ENCODE measurements around the gene SLC41A2. TPM values are rescaled to one million over a fixed set of nuclear protein-coding genes. Genes with fewer than 3 reads are reported as not detected.
A peak's percentile ranks its signal among the peaks of the same experiment; 100 is the strongest.

SLC41A2 gene
- total and polyA plus RNA-seq, 5 donors from 2014 or later, result 0.32 to 4.7 (median 0.56) TPM; not detected in 1

DNA sequence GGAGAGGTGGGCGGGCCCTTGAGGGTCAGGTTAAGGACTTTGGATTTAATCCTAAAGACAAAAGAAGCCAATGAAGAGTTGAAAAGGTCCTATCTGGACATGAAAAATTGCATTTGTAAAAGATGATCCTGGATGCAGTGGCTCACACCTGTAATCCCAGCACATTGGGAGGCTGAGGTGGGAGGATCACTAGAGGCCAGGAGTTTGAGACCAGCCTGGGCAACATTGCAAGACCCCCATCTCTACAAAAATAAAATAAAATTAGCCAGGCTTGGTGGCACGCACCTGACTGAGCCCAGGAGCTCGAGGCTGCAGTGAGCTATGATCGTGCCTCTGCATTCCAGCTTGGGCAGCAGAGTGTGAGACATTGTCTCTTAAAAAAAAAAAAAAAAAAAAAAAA, 2.4 kb upstream of the SLC41A2 start:
- Histone ChIP-seq H3K4me1 (ENCODE audit: control insufficient read depth, insufficient read depth, low read length, poor library complexity, severe bottlenecking) (peaks cover 13% of the 10 kb centered on the region), H3K27ac (ENCODE audit: insufficient read depth, low read length, poor library complexity, severe bottlenecking) (no peak overlapping the region), H3K9me3 (ENCODE audit: control insufficient read depth in 2 of 2, low read length in 2 of 2) (no peaks in the 10 kb centered on the region), H3K36me3 (ENCODE audit: control insufficient read depth, insufficient read depth, low read length) (no peaks in the 10 kb centered on the region), H3K27me3 (ENCODE audit: control insufficient read depth, insufficient read depth, low read length) (peaks cover 9% of the 10 kb centered on the region), H3K4me3 (ENCODE audit: low read depth, low read length) (no peak overlapping the region)
- no peak for ATAC-seq (ENCODE audit: low read depth in 2 of 2)
- Mint-ChIP-seq H3K9me3 (no peaks in the 10 kb centered on the region), H3K27me3 (peaks cover 21% of the 10 kb centered on the region), H3K36me3 (no peaks in the 10 kb centered on the region), H3K4me3 (peak overlapping the region in 1 of 4 donors; percentile 92), H3K4me1 (peaks cover 7 to 22% (median 11%) of the 10 kb centered on the region in 4 donors), H3K27ac (no peak overlapping the region)
- DNase-seq, result no peak

DNA sequence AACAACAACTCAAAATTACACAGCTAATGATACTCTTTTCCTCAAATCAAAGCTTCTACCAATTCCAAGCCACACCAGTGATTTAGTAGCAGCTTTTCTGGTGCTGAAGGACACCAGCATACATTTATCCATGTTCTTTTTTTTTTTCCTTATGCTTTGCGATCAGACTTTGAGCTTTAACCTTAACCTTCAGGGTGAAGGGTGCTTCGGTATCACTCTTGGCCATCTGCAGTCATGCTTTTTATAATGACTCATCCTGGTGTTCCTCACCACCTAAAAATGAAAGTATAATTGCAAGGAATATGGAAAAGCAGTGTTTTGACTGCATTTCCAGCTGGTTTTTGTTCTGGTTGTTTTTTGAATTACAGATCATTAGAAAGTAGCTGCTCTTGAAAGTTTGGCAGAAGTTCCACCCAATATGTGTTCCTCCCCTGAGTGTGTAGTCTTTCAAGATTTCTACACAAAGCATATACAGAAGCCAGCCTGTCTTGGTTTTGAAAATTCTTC, 1.3 kb upstream of the SLC41A2 start:
- H3K4me1 ChIP-seq (ENCODE audit: control insufficient read depth, insufficient read depth, low read length, poor library complexity, severe bottlenecking), result peaks cover 13% of the 10 kb centered on the region
- peaks cover 15% of the 10 kb centered on the region for H3K27me3 Mint-ChIP-seq
- no peak overlapping the region for H3K4me3 ChIP-seq (ENCODE audit: low read depth, low read length)
- H3K36me3 ChIP-seq (ENCODE audit: control insufficient read depth, insufficient read depth, low read length), result no peaks in the 10 kb centered on the region
- no peaks in the 10 kb centered on the region for H3K36me3 Mint-ChIP-seq
- peaks cover 7 to 22% (median 11%) of the 10 kb centered on the region in 4 donors for H3K4me1 Mint-ChIP-seq
- peaks cover 8% of the 10 kb centered on the region for H3K27me3 ChIP-seq (ENCODE audit: control insufficient read depth, insufficient read depth, low read length)
- no peak for DNase-seq
- no peak for ATAC-seq (ENCODE audit: low read depth in 2 of 2)
- H3K27ac ChIP-seq (ENCODE audit: insufficient read depth, low read length, poor library complexity, severe bottlenecking), result no peak overlapping the region
- H3K27ac Mint-ChIP-seq, result peak overlapping the region in 2 of 3 donors; percentile 43 to 90
- H3K4me3 Mint-ChIP-seq, result peak overlapping the region; percentile 92 to 98 (median 97)
- no peaks in the 10 kb centered on the region for H3K9me3 ChIP-seq (ENCODE audit: control insufficient read depth in 2 of 2, low read length in 2 of 2)
- no peaks in the 10 kb centered on the region for H3K9me3 Mint-ChIP-seq

DNA sequence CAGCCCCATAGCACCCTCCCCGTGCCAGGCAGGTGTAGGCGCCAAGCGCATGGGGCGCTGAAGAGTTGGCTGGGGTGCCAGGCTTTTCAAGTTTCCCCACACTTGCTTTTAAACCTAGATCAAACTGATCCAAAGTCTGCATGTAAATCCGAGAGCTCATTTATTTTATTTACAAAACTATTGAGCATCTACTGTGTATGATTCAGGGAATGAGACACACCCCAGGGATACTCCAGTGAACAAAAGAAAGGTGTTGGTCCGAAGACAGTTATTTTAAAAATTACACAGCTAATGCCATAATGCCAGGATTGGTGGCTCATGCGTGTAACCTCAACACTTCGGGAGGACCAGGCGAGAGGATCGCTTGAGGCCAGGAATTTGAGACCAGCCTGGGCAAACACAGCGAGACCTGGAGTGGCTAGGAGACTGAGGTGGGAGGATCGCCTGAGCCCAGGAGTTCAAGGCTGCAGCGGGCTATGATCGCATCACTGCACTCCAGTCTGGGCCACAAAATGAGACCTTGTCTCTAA, 780 bp upstream of the SLC41A2 start:
- H3K9me3 Mint-ChIP-seq, result no peaks in the 10 kb centered on the region
- Histone ChIP-seq H3K27ac (ENCODE audit: insufficient read depth, low read length, poor library complexity, severe bottlenecking) (peak overlapping the region; percentile 63), H3K36me3 (ENCODE audit: control insufficient read depth, insufficient read depth, low read length) (no peaks in the 10 kb centered on the region), H3K4me1 (ENCODE audit: control insufficient read depth, insufficient read depth, low read length, poor library complexity, severe bottlenecking) (peaks cover 13% of the 10 kb centered on the region), H3K27me3 (ENCODE audit: control insufficient read depth, insufficient read depth, low read length) (peaks cover 3% of the 10 kb centered on the region), H3K9me3 (ENCODE audit: control insufficient read depth in 2 of 2, low read length in 2 of 2) (no peaks in the 10 kb centered on the region), H3K4me3 (ENCODE audit: low read depth, low read length) (peak overlapping the region; percentile 68)
- no peak for DNase-seq
- peak overlapping the region; percentile 50 to 94 (median 90) for H3K27ac Mint-ChIP-seq
- peak overlapping the region; percentile 92 to 98 (median 97) for H3K4me3 Mint-ChIP-seq
- H3K27me3 Mint-ChIP-seq, result peaks cover 15% of the 10 kb centered on the region
- no peak for ATAC-seq (ENCODE audit: low read depth in 2 of 2)
- H3K36me3 Mint-ChIP-seq, result no peaks in the 10 kb centered on the region
- H3K4me1 Mint-ChIP-seq, result peaks cover 7 to 22% (median 12%) of the 10 kb centered on the region in 4 donors

DNA sequence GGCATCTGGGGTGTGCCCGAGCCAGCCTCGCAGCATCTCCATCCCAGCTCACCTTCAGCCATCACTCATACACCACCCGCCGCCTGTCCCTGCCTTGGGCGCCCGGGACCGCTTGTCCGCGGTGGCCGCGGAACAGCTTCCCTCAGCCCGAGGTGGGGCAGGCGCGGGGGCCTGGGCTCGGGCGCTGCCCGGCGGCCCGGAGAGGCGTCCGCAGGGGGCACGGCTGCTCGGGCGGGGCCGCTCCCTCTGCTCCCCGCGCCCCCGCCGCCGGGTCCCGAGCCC, 430 bp downstream of the SLC41A2 start:
- no peaks in the 10 kb centered on the region for H3K9me3 Mint-ChIP-seq
- DNase-seq, result peak in 2 of 3 donors; percentile 26 to 28
- H3K4me3 Mint-ChIP-seq, result peak overlapping the region; percentile 90 to 94 (median 90)
- H3K27me3 ChIP-seq (ENCODE audit: control insufficient read depth, insufficient read depth, low read length), result peaks cover 2% of the 10 kb centered on the region
- no peaks in the 10 kb centered on the region for H3K36me3 ChIP-seq (ENCODE audit: control insufficient read depth, insufficient read depth, low read length)
- H3K36me3 Mint-ChIP-seq, result no peaks in the 10 kb centered on the region
- no peaks in the 10 kb centered on the region for H3K9me3 ChIP-seq (ENCODE audit: control insufficient read depth in 2 of 2, low read length in 2 of 2)
- peak; percentile 9 to 17 for ATAC-seq (ENCODE audit: low read depth in 2 of 2)
- peaks cover 7 to 22% (median 12%) of the 10 kb centered on the region in 4 donors for H3K4me1 Mint-ChIP-seq
- H3K27ac Mint-ChIP-seq, result peak overlapping the region in 2 of 3 donors; percentile 35 to 91
- H3K27me3 Mint-ChIP-seq, result peaks cover 8% of the 10 kb centered on the region
- peak overlapping the region; percentile 14 for H3K27ac ChIP-seq (ENCODE audit: insufficient read depth, low read length, poor library complexity, severe bottlenecking)
- H3K4me3 ChIP-seq (ENCODE audit: low read depth, low read length), result peak overlapping the region; percentile 62
- H3K4me1 ChIP-seq (ENCODE audit: control insufficient read depth, insufficient read depth, low read length, poor library complexity, severe bottlenecking), result peaks cover 13% of the 10 kb centered on the region

DNA sequence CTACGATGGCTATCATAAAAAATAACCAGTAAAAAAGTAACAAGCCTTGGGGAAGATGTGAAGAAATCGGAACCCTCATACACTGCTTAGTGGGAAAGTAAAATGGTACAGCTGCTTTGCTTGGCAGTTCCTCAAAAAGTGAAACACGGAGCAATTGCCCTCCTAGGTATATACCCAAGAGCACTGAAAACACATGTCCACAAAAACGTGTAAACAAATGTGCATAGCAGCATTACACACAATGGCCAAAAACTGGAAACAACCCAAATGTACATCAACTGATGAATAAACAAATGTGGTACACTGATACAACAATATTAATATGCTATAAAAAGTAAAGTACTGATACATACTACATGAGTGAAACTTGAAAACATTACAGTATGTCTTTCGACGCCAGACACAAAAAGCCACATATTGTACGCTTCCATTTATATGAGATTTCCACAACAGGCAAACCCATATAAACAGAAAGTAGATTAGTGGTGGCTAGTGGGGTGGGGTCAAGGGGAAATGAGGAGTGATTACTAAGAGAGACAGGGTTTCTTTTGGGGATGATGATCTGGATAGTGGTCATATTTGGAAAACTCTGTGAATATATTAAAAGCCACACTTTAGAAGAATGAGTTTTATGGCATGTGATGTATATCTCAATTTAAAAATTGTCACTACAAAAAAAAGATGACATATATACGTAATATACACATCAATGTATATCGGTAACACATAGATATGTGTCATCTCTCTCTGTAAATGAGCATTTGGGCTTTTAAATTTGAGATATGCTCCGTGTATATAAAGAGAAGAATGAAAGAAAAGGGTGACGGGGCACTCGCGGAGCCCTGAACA, 996 bp downstream of the SLC41A2 start:
- H3K36me3 ChIP-seq (ENCODE audit: control insufficient read depth, insufficient read depth, low read length), result no peaks in the 10 kb centered on the region
- Mint-ChIP-seq H3K36me3 (no peaks in the 10 kb centered on the region), H3K9me3 (no peaks in the 10 kb centered on the region), H3K27ac (peak overlapping the region in 2 of 3 donors; percentile 35 to 91), H3K4me1 (peaks cover 7 to 22% (median 12%) of the 10 kb centered on the region in 4 donors), H3K4me3 (peak overlapping the region; percentile 90 to 94 (median 90)), H3K27me3 (peaks cover 8% of the 10 kb centered on the region)
- peak in 1 of 3 donors; percentile 1 for DNase-seq
- no peak overlapping the region for H3K27ac ChIP-seq (ENCODE audit: insufficient read depth, low read length, poor library complexity, severe bottlenecking)
- no peaks in the 10 kb centered on the region for H3K27me3 ChIP-seq (ENCODE audit: control insufficient read depth, insufficient read depth, low read length)
- H3K4me3 ChIP-seq (ENCODE audit: low read depth, low read length), result peak overlapping the region; percentile 62
- H3K4me1 ChIP-seq (ENCODE audit: control insufficient read depth, insufficient read depth, low read length, poor library complexity, severe bottlenecking), result peaks cover 13% of the 10 kb centered on the region
- H3K9me3 ChIP-seq (ENCODE audit: control insufficient read depth in 2 of 2, low read length in 2 of 2), result no peaks in the 10 kb centered on the region
- ATAC-seq (ENCODE audit: low read depth in 2 of 2), result no peak

DNA sequence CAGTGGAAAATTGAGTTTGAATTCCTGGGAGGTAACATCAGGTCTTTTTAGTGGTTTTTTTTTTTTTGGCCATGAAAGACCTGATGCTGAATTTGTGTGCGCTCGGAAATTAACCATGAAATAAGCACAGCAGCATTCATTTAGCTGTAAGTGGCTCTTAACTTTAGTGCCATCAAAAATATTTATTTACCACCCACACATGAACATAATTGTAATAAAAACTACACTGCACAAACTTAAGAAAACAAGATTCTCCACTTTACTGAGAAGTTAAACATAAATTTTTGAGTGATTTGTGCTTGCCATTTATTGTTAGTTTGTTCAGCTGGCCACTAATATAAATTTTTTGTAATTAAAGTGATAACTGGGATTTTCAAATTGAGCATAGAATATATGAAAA, 2.4 kb downstream of the SLC41A2 start:
- no peaks in the 10 kb centered on the region for H3K36me3 ChIP-seq (ENCODE audit: control insufficient read depth, insufficient read depth, low read length)
- H3K4me1 ChIP-seq (ENCODE audit: control insufficient read depth, insufficient read depth, low read length, poor library complexity, severe bottlenecking), result peaks cover 13% of the 10 kb centered on the region
- Mint-ChIP-seq H3K36me3 (no peaks in the 10 kb centered on the region), H3K4me3 (peak overlapping the region in 1 of 4 donors; percentile 90), H3K9me3 (no peaks in the 10 kb centered on the region), H3K27ac (peak overlapping the region in 1 of 3 donors; percentile 50), H3K27me3 (peaks cover 4% of the 10 kb centered on the region), H3K4me1 (peaks cover 7 to 22% (median 11%) of the 10 kb centered on the region in 4 donors)
- no peaks in the 10 kb centered on the region for H3K9me3 ChIP-seq (ENCODE audit: control insufficient read depth in 2 of 2, low read length in 2 of 2)
- no peak overlapping the region for H3K4me3 ChIP-seq (ENCODE audit: low read depth, low read length)
- DNase-seq, result no peak
- no peak overlapping the region for H3K27ac ChIP-seq (ENCODE audit: insufficient read depth, low read length, poor library complexity, severe bottlenecking)
- H3K27me3 ChIP-seq (ENCODE audit: control insufficient read depth, insufficient read depth, low read length), result no peaks in the 10 kb centered on the region
- ATAC-seq (ENCODE audit: low read depth in 2 of 2), result no peak

DNA sequence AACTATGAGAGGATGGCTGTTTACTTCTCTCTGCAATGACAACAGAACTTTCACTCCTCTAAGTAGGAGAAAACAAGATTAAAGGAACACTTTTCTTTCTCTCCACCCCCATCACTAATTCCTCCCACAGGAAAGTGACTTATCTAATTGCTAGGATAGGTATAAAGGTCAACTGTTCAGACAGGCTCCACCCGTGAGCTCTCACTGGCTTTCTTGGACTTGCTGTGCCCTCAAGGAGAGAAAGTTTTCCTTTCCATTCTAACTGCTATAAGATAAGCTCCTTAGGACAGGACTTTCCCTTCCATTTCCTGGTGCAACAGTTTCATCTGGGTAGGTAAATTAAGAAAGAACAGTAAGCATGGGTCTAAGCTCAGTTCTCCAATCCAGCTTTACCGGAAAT, 4.8 kb downstream of the SLC41A2 start:
- peaks cover under 1% of the 10 kb centered on the region for H3K4me1 ChIP-seq (ENCODE audit: control insufficient read depth, insufficient read depth, low read length, poor library complexity, severe bottlenecking)
- Mint-ChIP-seq H3K27ac (no peak overlapping the region), H3K36me3 (no peaks in the 10 kb centered on the region)

More for the DNA sequence above, 4.8 kb downstream of the SLC41A2 start:
- Mint-ChIP-seq H3K4me1 (peaks cover 0 to 7% (median 5%) of the 10 kb centered on the region in 4 donors), H3K9me3 (no peaks in the 10 kb centered on the region), H3K4me3 (no peak overlapping the region), H3K27me3 (no peaks in the 10 kb centered on the region)
- no peak for DNase-seq
- H3K36me3 ChIP-seq (ENCODE audit: control insufficient read depth, insufficient read depth, low read length), result no peaks in the 10 kb centered on the region
- no peaks in the 10 kb centered on the region for H3K9me3 ChIP-seq (ENCODE audit: control insufficient read depth in 2 of 2, low read length in 2 of 2)
- ATAC-seq (ENCODE audit: low read depth in 2 of 2), result no peak
- no peak overlapping the region for H3K4me3 ChIP-seq (ENCODE audit: low read depth, low read length)
- no peak overlapping the region for H3K27ac ChIP-seq (ENCODE audit: insufficient read depth, low read length, poor library complexity, severe bottlenecking)
- H3K27me3 ChIP-seq (ENCODE audit: control insufficient read depth, insufficient read depth, low read length), result no peaks in the 10 kb centered on the region

Measured in CD4-positive, CD25-positive, alpha-beta regulatory T cell (primary cell).